GM18526 (cell line): ENCODE measurements around the gene ARMC2.

Source experiments
- POLR2A ChIP-seq: IDR thresholded peaks from 3 replicates; pipeline ENCODE4 v1.6.1; 2011; ENCODE audit not compliant: insufficient read length; ENCODE audit errors: extremely low read depth

The ARMC2 gene

DNA sequence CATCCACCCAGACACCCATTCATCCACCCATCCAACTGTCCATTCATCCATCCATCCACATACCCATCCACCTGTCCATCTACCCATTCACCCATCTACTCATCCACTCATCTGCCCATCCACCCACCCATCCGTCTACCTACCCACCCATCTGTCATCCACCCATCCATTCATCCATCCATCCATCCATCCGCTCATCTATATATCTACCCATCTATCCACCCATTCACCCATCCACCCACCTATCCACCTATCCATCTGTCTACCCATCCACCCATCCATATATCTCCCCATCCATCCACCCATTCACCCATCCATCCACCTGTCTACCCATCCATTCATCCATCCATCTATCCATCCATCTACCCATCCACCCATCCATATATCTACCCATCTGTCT lies 30.7 kb downstream of the ARMC2 start:
- no peak for TF ChIP-seq POLR2A

DNA sequence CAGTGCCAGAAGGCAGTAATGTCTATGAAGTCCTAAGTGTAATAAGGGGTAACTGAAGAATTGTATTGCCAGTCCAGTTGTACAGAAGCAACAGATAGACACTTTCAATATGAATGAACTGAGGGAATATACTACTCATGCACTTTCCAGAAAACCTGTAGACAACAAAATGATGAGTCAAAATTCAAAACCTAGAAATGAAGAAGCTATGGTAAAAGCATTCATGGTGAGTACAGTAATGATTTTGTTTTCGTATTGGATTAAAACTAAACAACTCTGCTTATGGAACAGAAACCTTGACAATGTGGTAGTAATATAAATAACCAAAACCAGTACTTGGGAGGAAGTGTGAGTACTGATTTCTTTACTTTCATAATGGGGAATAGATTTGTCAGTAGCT lies 35.0 kb downstream of the ARMC2 start:
- no peak for TF ChIP-seq POLR2A

DNA sequence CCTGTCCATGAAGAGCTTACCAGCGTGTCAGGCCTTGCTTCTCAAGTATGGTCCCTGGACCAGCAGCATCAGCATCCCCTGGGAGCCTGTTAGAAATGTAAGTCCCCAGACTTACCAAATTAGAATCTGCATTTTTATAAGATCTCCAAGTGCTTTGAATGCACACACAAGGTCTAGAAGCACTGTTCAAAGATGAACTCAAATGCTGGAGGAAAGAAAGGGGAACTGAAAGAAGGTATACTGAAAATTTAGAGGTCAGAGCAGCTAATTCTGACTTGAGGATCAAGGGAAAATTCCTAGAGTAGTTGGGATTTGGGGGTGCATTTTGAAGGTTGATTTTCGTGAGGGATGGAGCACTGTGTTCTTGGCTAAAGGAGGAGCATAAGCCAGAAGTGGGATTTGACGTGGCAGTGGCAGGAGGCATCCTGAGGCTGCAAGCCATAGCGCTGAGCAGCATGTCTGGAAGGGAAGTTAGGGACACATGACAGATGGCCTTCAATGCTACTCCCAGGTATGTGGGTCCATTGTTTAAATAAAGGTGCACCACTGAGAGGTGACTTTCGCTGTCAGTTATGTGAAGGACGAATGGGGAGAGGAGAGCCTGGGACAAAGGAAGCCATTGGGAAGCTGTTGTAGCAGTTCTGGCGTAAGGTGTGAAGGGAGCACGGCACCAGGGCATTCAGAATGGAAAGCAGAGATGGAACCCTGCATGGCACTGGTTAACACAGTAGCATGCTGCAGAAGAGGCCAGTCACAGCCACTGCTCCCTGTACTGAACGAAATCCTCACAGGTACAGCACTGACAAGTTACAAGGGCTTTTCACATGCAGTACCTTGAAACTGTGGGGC lies 36.2 kb downstream of the ARMC2 start:
- TF ChIP-seq POLR2A: no peak

DNA sequence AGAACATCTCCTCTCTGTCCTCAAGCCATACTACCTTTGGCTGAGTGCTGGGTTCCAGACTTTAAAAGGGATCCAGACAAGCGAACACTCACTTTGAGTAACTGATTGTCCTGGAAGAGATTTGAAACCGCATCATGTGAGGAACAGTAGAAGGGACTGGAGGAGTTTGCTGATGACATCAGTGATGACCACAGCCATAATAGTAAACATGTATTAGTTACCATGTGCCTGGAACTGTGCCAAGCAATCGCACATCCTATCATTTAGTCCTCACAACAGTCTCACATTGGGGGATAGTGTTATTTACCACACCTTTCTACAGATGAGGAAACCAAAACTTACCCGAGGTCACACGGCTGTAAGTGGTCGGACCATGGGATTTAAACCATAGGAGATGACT lies 39.8 kb downstream of the ARMC2 start:
- no peak for TF ChIP-seq POLR2A

DNA sequence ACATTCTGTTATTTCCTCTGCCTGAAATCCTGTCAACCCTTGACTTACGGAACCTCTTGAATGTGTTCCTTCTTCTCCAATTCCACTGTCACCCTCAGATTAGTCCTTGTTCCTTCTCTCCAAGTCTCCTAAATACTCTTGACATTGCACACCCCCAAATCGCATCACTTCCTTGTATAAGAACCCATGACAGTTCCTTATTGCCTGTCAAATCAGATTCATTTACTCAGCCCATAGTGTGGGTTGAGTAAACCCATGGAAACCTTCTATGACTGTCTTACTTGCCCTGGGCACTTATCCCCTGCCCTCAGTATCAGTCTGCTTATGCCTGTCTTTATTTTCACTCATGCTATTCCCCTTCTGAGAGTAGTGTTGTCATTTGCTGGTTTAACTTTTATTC lies 40.5 kb downstream of the ARMC2 start:
- TF ChIP-seq POLR2A: no peak

DNA sequence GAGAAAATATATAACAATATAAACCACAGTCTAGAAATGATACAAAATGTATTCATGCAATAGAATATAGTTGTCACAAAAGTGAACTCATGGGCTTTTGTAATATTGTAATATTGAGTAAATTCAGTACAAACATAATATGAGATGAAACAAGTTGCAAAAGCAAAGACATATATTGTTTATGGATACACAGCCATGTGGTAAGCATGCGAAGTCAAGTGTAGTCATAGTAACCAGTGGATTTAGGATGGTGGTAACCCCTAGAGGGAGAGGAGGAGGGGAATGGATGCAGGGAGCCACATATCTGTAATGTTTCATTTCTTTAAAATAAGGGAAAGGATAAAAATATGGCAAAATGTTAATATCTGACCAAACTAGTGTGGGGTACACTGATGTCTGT lies 47.3 kb downstream of the ARMC2 start:
- TF ChIP-seq POLR2A: no peak

DNA sequence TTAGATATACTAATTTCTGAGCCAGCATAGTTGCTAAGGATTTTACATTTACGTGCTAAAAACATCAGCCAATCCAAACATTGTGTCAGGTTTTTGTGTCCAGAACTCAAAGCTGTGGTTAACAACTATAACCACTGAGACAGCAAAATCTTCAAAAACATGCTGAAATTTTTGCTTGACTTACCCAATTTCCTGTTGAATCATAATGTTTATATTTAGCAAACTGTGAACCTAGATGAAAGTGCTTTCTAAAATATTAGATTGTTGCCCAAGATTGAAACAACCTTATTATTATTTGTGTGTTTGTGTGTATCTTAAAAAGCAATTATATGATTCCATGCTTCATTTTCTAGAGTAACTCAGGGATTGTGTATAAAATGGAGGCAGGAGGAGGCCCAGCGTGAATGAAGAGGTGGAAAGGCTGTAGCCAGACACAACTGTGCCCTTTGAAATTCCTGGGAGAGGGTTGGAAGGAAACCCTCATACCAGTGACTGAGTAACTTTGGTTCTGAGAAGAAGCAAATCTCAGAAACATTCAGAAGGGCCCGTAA lies 48.0 kb downstream of the ARMC2 start:
- TF ChIP-seq POLR2A: no peak

DNA sequence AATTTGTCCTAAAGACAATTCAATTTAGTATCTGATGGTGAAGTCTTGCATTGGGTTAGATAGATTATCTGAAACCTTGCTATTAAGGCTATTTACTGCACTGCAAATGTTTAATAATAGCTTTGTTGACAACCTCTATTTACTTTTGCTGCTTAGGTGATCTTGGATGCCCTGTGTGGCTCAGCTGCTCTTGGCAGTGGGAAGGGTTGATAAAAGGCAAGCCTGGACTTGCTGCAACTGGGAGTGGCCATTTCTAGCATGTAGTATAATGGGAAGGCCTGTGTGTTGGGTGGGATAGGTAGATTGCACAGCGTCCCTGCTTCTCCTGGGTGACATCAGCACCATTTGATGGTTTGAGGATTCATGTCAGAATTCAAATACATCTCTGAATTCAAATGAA lies 49.1 kb downstream of the ARMC2 start:
- TF ChIP-seq POLR2A: no peak

DNA sequence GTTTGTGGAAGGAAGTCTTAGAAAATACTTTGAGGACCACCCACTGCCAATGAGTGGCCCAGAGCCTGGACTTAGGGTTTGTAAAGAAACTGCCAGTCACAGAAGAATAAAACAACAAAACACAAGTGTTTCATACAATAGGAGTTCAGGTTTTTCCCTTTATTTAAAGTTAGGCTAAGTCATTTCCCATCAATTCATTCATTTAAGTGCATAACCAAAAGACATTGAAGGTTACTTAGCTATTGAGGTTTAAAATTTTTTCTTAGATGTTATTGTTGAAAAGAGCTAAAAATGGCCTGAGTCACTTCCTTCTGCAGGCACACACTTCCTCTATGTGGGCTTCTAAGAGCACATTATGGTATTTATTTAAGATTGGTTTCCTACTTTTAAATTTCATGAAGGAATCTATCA lies 54.2 kb downstream of the ARMC2 start:
- no peak for TF ChIP-seq POLR2A

DNA sequence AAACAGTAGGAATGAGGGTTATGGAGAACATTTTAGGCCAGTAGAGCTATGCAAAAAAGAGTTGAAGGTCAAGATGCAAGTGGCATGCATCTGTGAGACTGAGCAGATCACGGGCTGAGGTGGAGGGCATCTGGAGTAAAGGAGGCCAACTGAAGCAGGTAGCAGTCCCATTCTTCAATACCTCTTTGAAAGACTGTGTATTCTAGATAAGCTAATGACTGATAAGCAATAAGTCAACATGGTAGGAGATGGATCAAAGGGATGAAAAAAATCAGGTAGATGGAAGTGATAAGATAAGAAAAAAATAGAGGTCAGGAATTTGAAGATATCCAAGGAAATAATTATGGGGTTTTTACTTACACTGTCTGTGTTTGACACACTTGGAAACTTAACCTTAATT lies 55.6 kb downstream of the ARMC2 start:
- no peak for TF ChIP-seq POLR2A

DNA sequence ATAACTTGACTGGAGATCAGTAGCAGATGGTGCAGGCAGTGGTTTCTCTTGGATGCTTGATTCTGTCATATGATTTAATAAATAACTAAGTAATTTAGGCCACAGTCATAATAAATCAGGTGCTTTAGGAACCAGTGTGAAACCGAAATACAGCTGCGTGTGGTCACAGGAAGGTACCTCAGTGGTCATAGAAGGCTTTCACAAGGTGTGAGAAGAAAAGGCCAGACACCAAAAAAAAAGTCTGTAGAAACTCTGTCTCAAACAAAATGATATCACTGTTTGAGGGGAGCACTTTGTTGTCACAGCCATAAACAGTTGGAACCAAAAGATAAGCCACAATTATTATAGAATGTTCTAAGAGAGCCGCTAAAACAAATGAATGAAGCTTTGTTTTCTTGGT lies 56.5 kb downstream of the ARMC2 start:
- no peak for TF ChIP-seq POLR2A

DNA sequence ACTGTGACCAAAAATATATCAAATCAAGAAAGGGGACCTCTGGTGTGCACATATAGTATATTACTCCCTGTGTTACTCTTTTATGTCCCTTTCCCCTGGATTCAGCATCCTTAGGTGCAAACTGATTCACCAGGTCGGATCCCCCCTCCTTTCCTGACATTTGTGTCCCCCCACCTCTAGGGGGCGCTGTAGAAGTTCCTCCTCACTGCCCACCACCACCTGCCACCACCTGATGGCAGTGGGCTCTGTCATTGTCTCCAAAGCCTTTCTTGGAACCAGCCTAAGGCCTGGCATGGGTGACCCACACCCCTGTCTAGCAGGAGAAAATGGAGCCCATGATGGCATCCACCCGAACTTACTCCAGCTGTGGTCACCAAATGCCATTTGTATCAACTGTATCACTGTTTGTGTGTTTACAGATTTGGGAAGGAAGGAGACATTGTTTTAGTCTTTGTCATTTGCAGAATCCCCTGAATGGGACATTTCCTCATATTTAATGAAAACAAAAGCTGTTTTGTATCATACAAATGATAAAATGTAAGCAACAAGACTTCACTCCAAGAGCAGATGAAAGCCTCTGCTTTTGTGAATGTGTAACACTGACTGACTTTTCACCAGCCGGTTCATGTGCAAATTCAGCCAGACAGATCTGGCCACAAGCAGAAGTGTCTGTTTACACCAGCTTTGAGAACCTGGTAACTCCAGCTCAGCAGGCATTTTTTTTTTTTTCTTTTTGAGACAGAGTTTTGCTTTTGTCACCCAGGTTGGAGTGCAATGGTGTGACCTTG lies 66.2 kb downstream of the ARMC2 start:
- TF ChIP-seq POLR2A: no peak

DNA sequence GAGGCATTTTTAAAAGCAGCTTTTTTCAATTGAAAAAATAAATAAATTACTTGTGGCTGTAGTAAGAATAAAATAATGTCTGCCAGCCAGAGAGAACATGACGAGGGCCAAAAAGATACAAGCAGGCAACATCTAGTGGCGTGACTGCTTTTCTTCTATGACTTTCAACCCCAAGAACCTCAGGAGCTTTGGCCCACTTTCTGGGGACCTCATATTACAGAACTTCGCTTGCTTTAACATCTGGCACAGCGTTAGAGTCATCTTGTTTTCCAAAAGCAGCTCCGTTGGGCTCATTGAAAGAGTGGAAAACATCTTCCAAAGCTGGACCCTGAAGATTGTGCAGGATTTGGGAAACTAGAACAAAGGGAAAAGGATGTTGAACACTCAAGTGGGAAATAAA lies 67.0 kb downstream of the ARMC2 start:
- no peak for TF ChIP-seq POLR2A

DNA sequence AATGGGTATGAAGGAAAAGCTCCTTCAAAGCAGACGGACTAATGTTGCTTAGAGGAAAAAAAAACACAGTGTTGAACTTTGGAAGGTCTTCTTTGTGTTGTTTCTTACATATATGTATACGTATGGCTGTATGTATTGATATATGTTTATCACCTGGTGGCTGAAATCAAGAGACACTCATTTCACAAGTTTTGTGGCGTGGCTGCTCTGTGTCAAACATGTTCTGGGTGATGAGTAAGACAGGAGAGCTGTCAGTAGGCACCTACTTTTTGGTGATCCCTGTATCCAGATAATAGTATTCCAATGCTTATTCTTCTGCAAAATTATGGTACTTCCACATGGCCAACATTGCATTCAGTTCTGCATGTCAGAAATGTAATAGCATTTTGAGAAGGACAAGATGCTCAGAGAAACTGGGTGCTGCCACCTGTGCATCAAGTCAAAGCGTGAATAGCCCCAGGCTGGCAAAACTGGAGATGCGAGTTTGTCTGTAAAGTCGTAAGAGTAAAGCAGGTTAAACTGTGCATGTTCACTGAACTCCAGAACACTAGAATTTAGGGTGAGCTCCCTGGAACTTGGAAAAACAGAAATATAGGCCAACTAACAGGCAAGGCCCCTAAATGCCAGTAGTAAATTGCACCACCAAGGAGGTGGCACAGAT lies 67.9 kb downstream of the ARMC2 start:
- no peak for TF ChIP-seq POLR2A

DNA sequence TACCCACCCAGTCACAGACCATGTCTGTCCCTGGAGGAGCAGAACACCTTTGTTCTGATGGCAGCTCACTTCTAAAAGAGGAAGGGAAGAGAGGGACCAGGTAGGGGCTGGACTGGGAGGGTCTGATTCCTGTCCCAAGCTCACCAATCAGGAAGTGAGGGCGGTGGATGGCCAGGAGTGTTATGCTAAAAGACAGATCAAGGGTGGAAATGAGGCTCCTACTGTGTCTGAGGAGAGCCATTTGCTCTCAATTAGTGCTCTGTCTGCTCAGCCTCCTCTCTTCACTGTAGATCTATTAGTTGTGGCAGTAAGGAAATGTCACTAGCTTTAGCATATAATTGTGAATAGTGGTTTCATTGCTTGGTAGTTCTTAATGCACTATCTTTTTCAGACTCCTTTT lies 72.5 kb downstream of the ARMC2 start:
- no peak for TF ChIP-seq POLR2A
